Activated naive CD8-positive, alpha-beta T cell (primary cell): ENCODE measurements around the gene MARCHF2.
A peak's percentile ranks its signal among the peaks of the same experiment; 100 is the strongest.

Experiments used
- H3K27ac Mint-ChIP-seq: one replicate; pipeline ENCODE4 v1.8.0; 2021; ENCODE audit warnings: mixed read lengths
- H3K27me3 Mint-ChIP-seq: one replicate; pipeline ENCODE4 v1.8.0; 2021; ENCODE audit warnings: mixed read lengths
- H3K36me3 Mint-ChIP-seq: one replicate; pipeline ENCODE4 v1.8.0; 2021; ENCODE audit warnings: mixed read lengths
- H3K4me1 Mint-ChIP-seq: one replicate; pipeline ENCODE4 v1.8.0; 2021; ENCODE audit warnings: low read depth, mixed read lengths
- H3K4me3 Mint-ChIP-seq: one replicate; pipeline ENCODE4 v1.8.0; 2021; ENCODE audit warnings: mild to moderate bottlenecking, mixed read lengths
- H3K9me3 Mint-ChIP-seq: one replicate; pipeline ENCODE4 v1.8.0; 2021; ENCODE audit warnings: low read depth, mixed read lengths

Gene MARCHF2

DNA sequence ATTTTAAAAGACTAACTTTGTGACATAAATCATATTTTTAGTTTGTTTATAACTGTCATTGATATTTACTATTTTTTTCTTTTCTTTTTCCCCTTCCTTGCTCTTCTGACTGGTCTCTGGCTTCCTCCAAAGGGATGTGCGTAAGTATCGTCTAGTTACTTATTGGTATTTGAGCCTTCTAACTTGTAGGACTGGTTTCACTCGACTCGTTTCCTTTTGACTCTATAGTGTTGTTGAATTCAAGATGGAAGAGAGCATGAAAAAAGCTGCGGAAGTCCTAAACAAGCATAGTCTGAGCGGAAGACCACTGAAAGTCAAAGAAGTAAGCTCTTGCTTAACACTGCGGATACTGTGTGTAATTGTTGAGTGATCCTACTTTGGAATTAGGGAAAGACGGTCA, 50.3 kb downstream of the MARCHF2 start:
- Mint-ChIP-seq H3K4me3 (no peak overlapping the region), H3K27me3 (no peaks in the 10 kb centered on the region), H3K36me3 (peaks cover 7% of the 10 kb centered on the region), H3K27ac (no peak overlapping the region), H3K9me3 (no peaks in the 10 kb centered on the region), H3K4me1 (peaks cover 47% of the 10 kb centered on the region)

DNA sequence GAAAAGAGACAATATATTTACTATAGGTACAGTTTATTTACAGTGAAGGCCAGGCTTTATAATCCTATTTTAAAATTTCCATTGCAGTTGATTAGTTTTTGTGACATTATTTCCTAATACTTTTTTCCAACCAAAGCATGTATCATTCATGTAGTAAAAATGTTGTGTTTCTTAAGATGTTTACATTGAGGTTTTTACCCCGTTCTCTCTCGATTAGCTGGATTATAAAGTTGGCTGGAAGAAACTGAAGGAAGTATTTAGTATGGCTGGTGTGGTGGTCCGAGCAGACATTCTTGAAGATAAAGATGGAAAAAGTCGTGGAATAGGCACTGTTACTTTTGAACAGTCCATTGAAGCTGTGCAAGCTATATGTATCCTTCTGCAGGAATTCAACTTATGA, 52.9 kb downstream of the MARCHF2 start:
- Mint-ChIP-seq H3K36me3 (peaks cover 13% of the 10 kb centered on the region), H3K27ac (no peak overlapping the region), H3K4me1 (peaks cover 23% of the 10 kb centered on the region)

DNA sequence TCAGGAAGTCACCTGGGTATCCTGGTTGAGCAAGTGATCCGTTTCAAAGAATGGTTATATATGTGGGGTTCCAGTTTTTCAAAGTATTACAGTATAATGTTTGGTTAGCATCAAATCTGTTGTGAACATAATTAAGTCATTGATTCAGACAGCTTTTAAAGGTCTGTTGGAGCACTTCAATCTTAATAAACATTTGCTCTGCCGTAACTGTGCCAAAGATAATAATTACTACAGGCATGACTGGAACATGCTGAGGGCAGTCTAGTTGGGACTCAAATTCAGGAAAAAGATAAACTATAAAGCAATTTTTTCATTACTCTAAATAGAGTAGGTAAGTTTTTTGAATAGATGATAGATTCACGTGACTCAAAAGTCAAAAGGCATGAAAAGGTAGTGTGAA, 55.0 kb downstream of the MARCHF2 start:
- Mint-ChIP-seq H3K4me3 (no peak overlapping the region), H3K27me3 (no peaks in the 10 kb centered on the region), H3K4me1 (peaks cover 9% of the 10 kb centered on the region), H3K27ac (no peak overlapping the region), H3K36me3 (peaks cover 11% of the 10 kb centered on the region), H3K9me3 (no peaks in the 10 kb centered on the region)

More for the DNA sequence above, 52.9 kb downstream of the MARCHF2 start:
- Mint-ChIP-seq H3K4me3 (no peak overlapping the region), H3K27me3 (no peaks in the 10 kb centered on the region), H3K9me3 (no peaks in the 10 kb centered on the region)

DNA sequence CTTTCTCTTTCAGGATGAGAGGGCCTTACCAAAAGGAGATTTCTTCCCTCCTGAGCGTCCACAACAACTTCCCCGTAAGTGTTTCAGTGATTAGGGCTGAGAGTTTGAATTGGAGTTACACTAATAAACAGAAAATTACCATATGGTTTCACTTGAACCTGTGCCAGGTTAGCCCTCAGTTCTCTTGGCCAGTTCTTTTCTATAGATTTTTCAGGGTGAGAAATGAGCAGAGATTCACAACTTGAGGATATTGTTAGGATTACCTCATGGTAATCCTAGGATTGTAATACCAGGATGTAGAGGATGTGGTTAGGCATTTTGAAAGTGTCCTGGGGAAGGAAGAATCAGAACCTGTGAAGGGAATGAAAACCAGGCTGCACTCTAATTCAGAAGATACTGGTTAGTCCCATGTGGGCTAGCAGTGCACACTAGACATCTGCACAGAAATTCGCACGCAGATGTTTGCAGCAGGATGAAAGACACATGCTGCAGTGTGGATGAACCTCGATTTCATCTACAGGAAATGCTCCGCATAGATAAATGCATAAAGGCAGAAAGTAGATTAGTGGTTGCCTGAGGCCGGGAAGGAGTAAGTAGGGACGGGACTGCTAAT, 55.8 kb downstream of the MARCHF2 start:
- Mint-ChIP-seq H3K9me3 (no peaks in the 10 kb centered on the region), H3K4me3 (no peak overlapping the region), H3K4me1 (peaks cover 10% of the 10 kb centered on the region), H3K27me3 (no peaks in the 10 kb centered on the region), H3K36me3 (peaks cover 9% of the 10 kb centered on the region), H3K27ac (peak overlapping the region; percentile 36)

DNA sequence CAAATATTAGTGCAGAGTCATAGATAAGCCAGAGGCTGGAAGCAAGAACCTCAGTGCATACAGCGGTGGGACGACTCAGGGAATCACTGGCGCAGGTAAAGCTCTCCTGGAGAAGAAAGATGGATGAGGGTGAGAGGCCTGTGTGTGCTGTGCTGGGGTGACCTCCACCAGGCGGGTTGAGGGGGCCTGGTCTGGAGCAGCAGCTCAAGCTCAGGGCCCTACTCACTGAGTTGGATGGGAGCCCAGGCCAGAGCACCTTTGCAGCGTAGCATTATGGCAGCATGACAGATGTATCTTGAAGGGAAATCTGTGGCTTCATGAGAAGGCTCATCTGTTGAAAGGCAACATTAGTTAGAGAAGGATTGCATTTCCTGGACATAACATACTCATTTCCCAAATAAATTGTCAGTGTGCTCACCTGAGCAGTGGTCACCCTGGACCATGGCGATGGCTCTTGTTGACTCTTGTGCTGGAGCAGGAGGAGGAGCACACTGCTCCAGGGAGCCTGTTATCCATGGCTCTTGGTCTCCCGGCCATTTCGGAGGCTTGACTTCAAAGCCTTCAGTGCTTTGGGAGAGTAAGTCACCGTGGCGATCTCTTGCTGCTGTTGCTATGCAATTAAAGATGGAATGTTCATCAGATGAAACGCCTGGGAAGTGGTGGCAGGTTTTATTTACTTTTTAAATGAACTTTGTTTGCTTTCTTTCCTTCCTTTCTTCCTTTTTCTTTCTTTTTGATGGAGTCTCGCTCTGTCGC, 56.7 kb downstream of the MARCHF2 start:
- no peaks in the 10 kb centered on the region for H3K9me3 Mint-ChIP-seq
- peaks cover 12% of the 10 kb centered on the region for H3K4me1 Mint-ChIP-seq
- H3K36me3 Mint-ChIP-seq: peaks cover 9% of the 10 kb centered on the region
- no peak overlapping the region for H3K27ac Mint-ChIP-seq
- no peaks in the 10 kb centered on the region for H3K27me3 Mint-ChIP-seq
- H3K4me3 Mint-ChIP-seq: no peak overlapping the region

DNA sequence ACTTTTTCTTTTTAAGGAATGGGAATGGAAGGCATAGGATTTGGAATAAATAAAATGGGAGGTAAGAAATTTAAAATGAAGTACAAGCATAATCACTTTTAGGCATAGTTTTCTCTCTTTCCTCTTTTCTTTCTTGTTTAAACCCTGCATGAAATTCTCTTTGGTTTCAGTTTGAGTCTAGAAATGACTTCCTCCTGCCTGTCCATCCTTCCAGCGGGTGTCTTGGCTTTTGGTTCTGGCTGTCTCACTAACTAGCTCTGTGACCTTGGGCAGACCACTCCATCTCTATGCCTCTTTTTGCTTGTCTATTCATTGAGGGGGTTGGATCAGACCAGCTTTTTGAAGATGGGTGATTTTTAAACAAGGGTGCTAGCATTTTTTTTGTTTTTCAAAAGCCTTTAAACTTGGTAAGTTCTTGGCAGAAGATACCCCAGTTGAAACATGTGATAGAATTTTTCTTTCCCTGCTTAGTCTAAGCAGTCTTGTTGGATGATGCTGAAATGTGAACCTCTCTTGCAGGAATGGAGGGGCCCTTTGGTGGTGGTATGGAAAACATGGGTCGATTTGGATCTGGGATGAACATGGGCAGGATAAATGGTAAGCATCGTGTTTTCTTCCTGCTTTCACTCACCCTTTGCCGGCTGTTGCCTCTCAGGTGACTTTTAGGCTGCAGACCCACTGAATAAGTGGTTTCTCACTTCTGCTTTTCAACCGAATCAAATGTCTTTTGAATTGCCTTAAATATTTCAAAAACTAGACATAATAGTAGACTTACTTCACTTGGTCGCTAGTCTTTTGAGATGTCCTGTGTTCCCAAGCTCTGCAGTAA, 60.8 kb downstream of the MARCHF2 start:
- Mint-ChIP-seq H3K4me3 (no peak overlapping the region), H3K36me3 (peaks cover 8% of the 10 kb centered on the region), H3K4me1 (peaks cover 47% of the 10 kb centered on the region), H3K27me3 (no peaks in the 10 kb centered on the region), H3K9me3 (no peaks in the 10 kb centered on the region), H3K27ac (peak overlapping the region; percentile 34)

DNA sequence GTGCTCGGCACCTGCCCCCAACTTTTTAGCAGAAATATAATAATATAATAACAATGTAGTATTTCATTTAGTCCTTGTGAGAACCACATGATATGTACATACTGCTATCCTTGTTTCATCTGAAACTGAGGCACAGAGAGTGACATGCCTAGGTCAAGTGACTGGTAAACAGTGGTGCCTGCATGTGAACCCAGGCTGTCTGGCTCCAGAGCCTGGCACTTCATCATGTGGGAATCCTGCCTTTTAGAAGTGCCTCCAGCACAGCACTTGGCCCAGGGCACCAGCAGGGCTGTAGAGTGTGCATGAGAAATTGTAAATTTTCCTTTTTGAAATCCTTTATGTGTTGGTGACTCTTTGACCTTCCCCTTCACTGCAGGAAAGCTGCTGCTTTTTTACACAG, 61.9 kb downstream of the MARCHF2 start:
- Mint-ChIP-seq H3K4me1 (peaks cover 51% of the 10 kb centered on the region), H3K27ac (no peak overlapping the region), H3K27me3 (no peaks in the 10 kb centered on the region), H3K4me3 (no peak overlapping the region), H3K9me3 (no peaks in the 10 kb centered on the region), H3K36me3 (peaks cover 2% of the 10 kb centered on the region)

DNA sequence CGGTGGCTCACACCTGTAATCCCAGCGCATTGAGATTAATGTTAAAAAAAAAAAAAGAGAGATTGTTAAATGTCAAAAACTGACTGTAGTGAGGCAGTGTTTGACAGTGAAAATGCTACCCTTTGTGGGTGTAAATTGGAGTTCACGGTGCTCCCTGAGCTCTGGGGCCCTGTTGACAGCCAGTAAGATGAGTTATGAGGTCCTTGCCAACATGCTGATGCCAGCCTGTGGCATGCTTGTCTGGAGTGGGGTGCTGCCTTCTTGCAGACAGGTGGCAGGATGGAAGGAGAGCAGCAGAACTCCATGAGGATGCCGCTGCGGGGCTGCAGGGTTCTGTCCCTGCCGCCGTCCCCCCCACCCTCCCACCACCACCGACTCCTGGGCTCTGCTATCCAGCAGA, 63.4 kb downstream of the MARCHF2 start:
- peak overlapping the region; percentile 41 for H3K27ac Mint-ChIP-seq
- H3K4me1 Mint-ChIP-seq: peaks cover 64% of the 10 kb centered on the region

DNA sequence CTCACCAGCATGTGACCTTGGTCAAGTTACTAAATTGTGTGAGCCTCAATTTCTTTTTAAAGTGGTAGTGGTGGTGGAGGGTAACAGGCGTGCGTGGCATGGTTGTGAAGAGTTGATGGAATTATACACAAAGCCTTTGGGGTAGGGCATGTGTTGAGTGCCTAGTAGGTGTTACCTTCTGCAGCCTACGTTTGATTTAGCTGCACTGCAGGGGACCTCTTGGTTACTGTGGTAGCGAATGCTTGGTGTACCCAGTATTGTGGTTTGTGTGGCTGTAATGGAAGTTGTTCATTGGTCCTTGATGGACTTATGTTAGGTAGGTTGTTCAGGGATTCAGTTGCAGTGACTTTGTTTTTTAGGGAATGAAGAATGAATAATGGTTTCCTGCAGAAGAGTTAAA, 64.8 kb downstream of the MARCHF2 start:
- peaks cover 71% of the 10 kb centered on the region for H3K4me1 Mint-ChIP-seq
- H3K4me3 Mint-ChIP-seq: peak overlapping the region; percentile 36
- peaks cover 2% of the 10 kb centered on the region for H3K36me3 Mint-ChIP-seq
- no peaks in the 10 kb centered on the region for H3K27me3 Mint-ChIP-seq
- no peaks in the 10 kb centered on the region for H3K9me3 Mint-ChIP-seq
- peak overlapping the region; percentile 64 for H3K27ac Mint-ChIP-seq

More for the DNA sequence above, 63.4 kb downstream of the MARCHF2 start:
- Mint-ChIP-seq H3K4me3 (no peak overlapping the region), H3K27me3 (no peaks in the 10 kb centered on the region), H3K36me3 (peaks cover 2% of the 10 kb centered on the region), H3K9me3 (no peaks in the 10 kb centered on the region)

DNA sequence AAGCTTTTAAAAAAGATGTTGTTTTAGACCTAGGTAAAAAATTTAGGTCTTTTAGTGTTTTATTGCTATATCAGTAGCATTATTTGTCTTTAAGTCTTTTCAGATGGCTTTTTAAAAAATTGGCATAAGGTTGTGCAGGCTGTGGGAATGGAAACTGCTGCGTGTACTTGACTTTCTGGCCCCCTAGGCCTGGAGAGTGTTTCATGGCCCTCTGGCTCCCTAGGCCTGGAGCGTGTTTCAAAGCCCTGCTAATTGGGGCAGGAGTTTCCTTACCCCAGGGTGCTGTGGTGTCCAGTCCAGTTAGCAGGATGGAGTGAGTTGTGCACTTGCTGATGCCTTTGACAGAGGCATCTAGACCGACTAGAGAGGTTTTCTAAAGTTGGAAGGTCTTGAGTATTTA, 65.5 kb downstream of the MARCHF2 start:
- Mint-ChIP-seq H3K4me1 (peaks cover 74% of the 10 kb centered on the region), H3K27ac (peak overlapping the region; percentile 81), H3K4me3 (peak overlapping the region; percentile 55), H3K27me3 (no peaks in the 10 kb centered on the region), H3K36me3 (peaks cover 2% of the 10 kb centered on the region), H3K9me3 (no peaks in the 10 kb centered on the region)

DNA sequence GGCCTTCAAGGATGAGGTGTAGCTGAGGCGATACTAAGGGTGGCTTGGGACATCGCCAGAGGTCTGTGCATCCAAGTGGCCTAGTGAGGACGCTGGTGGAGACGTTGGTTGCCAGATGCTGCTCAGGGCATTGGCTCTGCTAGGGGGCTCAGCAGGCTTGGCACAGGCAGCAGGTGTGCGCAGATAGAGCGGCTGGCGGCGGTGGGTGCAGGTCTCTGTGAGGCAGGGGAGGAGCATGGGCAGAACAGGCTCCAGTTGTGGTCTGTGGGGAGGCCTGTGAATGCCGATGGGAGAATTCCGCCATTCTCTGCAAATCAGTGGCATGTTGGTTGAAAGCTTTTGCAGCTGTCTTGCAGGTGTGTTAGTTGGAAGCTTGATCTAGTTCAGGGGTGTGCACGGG, 68.1 kb downstream of the MARCHF2 start:
- H3K9me3 Mint-ChIP-seq: no peaks in the 10 kb centered on the region
- peaks cover 64% of the 10 kb centered on the region for H3K4me1 Mint-ChIP-seq
- H3K4me3 Mint-ChIP-seq: peak overlapping the region; percentile 53
- H3K36me3 Mint-ChIP-seq: peaks cover 2% of the 10 kb centered on the region
- peak overlapping the region; percentile 83 for H3K27ac Mint-ChIP-seq
- H3K27me3 Mint-ChIP-seq: no peaks in the 10 kb centered on the region

DNA sequence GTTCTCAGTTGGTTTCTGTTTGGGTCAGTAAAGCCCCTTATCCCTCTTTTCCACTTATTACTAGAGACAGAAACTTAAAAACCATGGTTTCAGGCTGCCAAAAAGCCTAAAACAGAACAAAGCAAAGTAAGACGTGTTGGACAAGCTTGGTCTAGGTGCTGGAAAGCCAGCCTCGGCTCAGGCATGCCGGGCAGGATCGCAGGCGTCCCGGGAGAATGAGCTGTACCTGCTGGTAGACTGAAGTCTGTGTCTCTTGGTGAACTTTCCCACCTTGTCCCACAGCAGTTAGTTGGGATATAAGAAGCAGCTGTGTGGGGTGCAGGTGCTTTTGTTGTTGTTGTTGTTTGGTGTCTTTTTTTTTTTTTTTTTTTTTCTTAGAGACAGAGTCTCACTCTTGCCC, 68.5 kb downstream of the MARCHF2 start:
- Mint-ChIP-seq H3K4me1 (peaks cover 65% of the 10 kb centered on the region), H3K27me3 (no peaks in the 10 kb centered on the region), H3K9me3 (no peaks in the 10 kb centered on the region), H3K27ac (peak overlapping the region; percentile 83), H3K36me3 (peaks cover 2% of the 10 kb centered on the region), H3K4me3 (no peak overlapping the region)

DNA sequence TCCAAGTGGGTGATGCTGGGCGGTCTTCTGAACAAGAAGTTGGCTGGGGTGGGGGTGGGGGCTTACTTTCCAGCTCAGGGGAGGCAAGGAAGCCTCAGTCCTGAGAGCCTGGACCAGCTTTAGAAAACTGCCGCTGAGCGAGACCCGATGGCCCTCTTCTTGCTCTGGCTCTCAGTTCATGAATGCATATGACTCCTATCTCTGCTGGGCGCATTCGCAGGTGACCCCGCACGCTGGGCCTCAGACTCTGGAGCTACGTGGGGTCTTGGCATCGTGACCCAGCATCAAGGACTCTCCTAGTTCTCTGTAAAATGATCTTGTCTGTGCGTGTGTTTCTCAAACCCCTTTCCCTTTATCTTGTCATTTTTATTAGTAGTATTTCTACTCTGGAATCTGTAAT, 69.6 kb downstream of the MARCHF2 start:
- H3K27ac Mint-ChIP-seq: peak overlapping the region; percentile 62
- H3K36me3 Mint-ChIP-seq: peaks cover 4% of the 10 kb centered on the region
- peaks cover 66% of the 10 kb centered on the region for H3K4me1 Mint-ChIP-seq
- no peak overlapping the region for H3K4me3 Mint-ChIP-seq
- no peaks in the 10 kb centered on the region for H3K27me3 Mint-ChIP-seq
- H3K9me3 Mint-ChIP-seq: no peaks in the 10 kb centered on the region

DNA sequence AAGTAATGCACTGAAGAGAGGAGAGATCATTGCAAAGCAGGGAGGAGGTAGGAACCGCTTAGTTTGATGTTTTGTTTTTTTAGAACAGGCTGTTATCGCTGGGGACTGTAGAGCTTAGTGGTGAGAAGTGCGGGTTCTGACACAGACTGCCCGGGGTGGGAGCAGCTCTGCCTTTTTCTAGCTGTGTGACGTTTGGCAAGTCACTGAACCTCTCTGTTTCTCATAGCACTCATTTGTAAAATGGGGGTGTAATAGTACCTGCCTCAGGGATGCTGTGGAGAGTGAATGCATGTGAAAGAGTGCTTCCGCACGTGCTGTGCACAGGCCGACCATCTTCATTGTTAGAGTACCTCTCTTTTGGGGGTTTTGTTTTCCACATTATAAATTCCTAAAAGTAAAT, 70.1 kb downstream of the MARCHF2 start:
- peaks cover 66% of the 10 kb centered on the region for H3K4me1 Mint-ChIP-seq
- peaks cover 7% of the 10 kb centered on the region for H3K36me3 Mint-ChIP-seq
- H3K9me3 Mint-ChIP-seq: no peaks in the 10 kb centered on the region
- no peaks in the 10 kb centered on the region for H3K27me3 Mint-ChIP-seq
- no peak overlapping the region for H3K4me3 Mint-ChIP-seq
- peak overlapping the region; percentile 62 for H3K27ac Mint-ChIP-seq

DNA sequence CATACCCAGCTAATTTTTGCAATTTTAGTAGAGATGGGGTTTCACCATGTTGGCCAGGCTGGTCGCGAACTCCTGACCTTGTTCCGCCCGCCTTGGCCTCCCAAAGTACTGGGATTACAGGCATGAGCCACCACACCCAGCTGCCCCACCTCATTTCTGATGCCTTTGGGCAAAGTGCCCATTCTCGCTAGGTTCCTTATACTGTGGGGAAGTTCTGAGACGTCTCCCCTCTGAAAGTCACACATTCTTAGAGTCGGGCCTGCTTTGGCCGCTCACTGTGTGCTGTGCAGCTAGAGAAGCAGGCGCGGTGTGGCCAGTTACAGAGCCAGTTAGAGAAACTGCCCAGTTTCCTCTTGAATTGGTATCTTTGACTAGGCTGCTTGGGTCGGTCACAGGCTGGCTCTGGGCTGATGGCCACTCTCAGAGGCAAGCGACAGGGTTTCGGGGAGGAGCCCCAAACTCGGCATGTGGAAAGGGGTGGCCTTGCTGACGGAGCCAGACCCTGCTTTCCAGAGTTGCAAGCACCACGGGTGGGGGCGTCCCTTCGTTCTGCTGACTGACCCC, 71.3 kb downstream of the MARCHF2 start:
- peak overlapping the region; percentile 32 for H3K4me3 Mint-ChIP-seq
- H3K27me3 Mint-ChIP-seq: no peaks in the 10 kb centered on the region
- H3K27ac Mint-ChIP-seq: peak overlapping the region; percentile 10
- H3K4me1 Mint-ChIP-seq: peaks cover 58% of the 10 kb centered on the region
- peaks cover 7% of the 10 kb centered on the region for H3K36me3 Mint-ChIP-seq
- H3K9me3 Mint-ChIP-seq: no peaks in the 10 kb centered on the region
